ENCODE data around the gene RHBDL3. TPM values are rescaled to one million over a fixed set of nuclear protein-coding genes. Genes with fewer than 3 reads are reported as not detected.
"Not testable (repeated sequence)": the region's sequence is repeated elsewhere in the genome, so short reads cannot be mapped to it uniquely, and the experiment has no call there.

Gene RHBDL3
- total RNA-seq, 2 donors from 2014 or later = 0.33 to 0.40 TPM

GRCh38 chr17:32259586-32259985 lies 6.0 kb upstream of the RHBDL3 start:
- H3K36me3 Mint-ChIP-seq = no peaks in the 10 kb centered on the region
- H3K27me3 Mint-ChIP-seq = peaks cover 25 to 27% of the 10 kb centered on the region in 2 donors
- no peak for ATAC-seq
- H3K4me3 Mint-ChIP-seq = no peak overlapping the region
- peaks cover 0 to 3% of the 10 kb centered on the region in 2 donors for H3K4me1 Mint-ChIP-seq (ENCODE audit: low read depth in 2 of 2)
- DNase-seq (ENCODE audit: low spot score) = no peak
- H3K27ac Mint-ChIP-seq = no peak overlapping the region
- no peaks in the 10 kb centered on the region for H3K9me3 Mint-ChIP-seq

GRCh38 chr17:32261417-32261736 lies 4.3 kb upstream of the RHBDL3 start:
- H3K27me3 Mint-ChIP-seq = peaks cover 27 to 32% of the 10 kb centered on the region in 2 donors
- no peaks in the 10 kb centered on the region for H3K9me3 Mint-ChIP-seq
- peaks cover 0 to 8% of the 10 kb centered on the region in 2 donors for H3K4me1 Mint-ChIP-seq (ENCODE audit: low read depth in 2 of 2)
- DNase-seq (ENCODE audit: low spot score) (no peak), ATAC-seq (no peak)
- no peak overlapping the region for H3K4me3 Mint-ChIP-seq
- no peaks in the 10 kb centered on the region for H3K36me3 Mint-ChIP-seq
- no peak overlapping the region for H3K27ac Mint-ChIP-seq

- no peak overlapping the region for H3K27ac Mint-ChIP-seq
- H3K36me3 Mint-ChIP-seq = no peaks in the 10 kb centered on the region
- peaks cover 29 to 34% of the 10 kb centered on the region in 2 donors for H3K27me3 Mint-ChIP-seq
- peaks cover 4 to 10% of the 10 kb centered on the region in 2 donors for H3K4me1 Mint-ChIP-seq (ENCODE audit: low read depth in 2 of 2)
- ATAC-seq (no peak), DNase-seq (ENCODE audit: low spot score) (no peak)
- H3K9me3 Mint-ChIP-seq = no peaks in the 10 kb centered on the region
- H3K4me3 Mint-ChIP-seq = no peak overlapping the region
Observed at GRCh38 chr17:32261936-32262510, 3.6 kb upstream of the RHBDL3 start.

GRCh38 chr17:32263515-32263914 lies 2.1 kb upstream of the RHBDL3 start:
- H3K9me3 Mint-ChIP-seq; H3K27ac Mint-ChIP-seq; DNase-seq (ENCODE audit: low spot score); H3K4me3 Mint-ChIP-seq; ATAC-seq; H3K36me3 Mint-ChIP-seq: not testable (repeated sequence)
- Mint-ChIP-seq H3K4me1 (ENCODE audit: low read depth in 2 of 2) (peaks cover 13 to 18% of the 10 kb centered on the region in 2 donors), H3K27me3 (peaks cover 42 to 49% of the 10 kb centered on the region in 2 donors)

- Mint-ChIP-seq H3K36me3 (no peaks in the 10 kb centered on the region), H3K4me3 (peak overlapping the region; percentile 72), H3K4me1 (ENCODE audit: low read depth in 2 of 2) (peaks cover 13 to 18% of the 10 kb centered on the region in 2 donors), H3K9me3 (no peaks in the 10 kb centered on the region), H3K27ac (no peak overlapping the region), H3K27me3 (peaks cover 45 to 57% of the 10 kb centered on the region in 2 donors)
- no peak for DNase-seq (ENCODE audit: low spot score)
- ATAC-seq = no peak
Observed at GRCh38 chr17:32264140-32264799, 1.4 kb upstream of the RHBDL3 start.

- peaks cover 13 to 18% of the 10 kb centered on the region in 2 donors for H3K4me1 Mint-ChIP-seq (ENCODE audit: low read depth in 2 of 2)
Observed at GRCh38 chr17:32264823-32265191, 825 bp upstream of the RHBDL3 start.

GRCh38 chr17:32266051-32266388 lies 388 bp downstream of the RHBDL3 start:
- peaks cover 43 to 63% of the 10 kb centered on the region in 2 donors for H3K27me3 Mint-ChIP-seq
- DNase-seq (ENCODE audit: low spot score) (no peak), ATAC-seq (no peak)
- H3K4me3 Mint-ChIP-seq = no peak overlapping the region
- H3K27ac Mint-ChIP-seq = no peak overlapping the region
- peaks cover 13 to 18% of the 10 kb centered on the region in 2 donors for H3K4me1 Mint-ChIP-seq (ENCODE audit: low read depth in 2 of 2)
- no peaks in the 10 kb centered on the region for H3K36me3 Mint-ChIP-seq
- H3K9me3 Mint-ChIP-seq = no peaks in the 10 kb centered on the region

More at GRCh38 chr17:32264823-32265191, 825 bp upstream of the RHBDL3 start:
- DNase-seq (ENCODE audit: low spot score) (no peak), ATAC-seq (no peak)
- Mint-ChIP-seq H3K36me3 (no peaks in the 10 kb centered on the region), H3K4me3 (peak overlapping the region; percentile 72), H3K27ac (no peak overlapping the region), H3K27me3 (peaks cover 49 to 59% of the 10 kb centered on the region in 2 donors), H3K9me3 (no peaks in the 10 kb centered on the region)

- peaks cover 13 to 18% of the 10 kb centered on the region in 2 donors for H3K4me1 Mint-ChIP-seq (ENCODE audit: low read depth in 2 of 2)
- H3K9me3 Mint-ChIP-seq = no peaks in the 10 kb centered on the region
- ATAC-seq (peak; percentile 17 to 42), DNase-seq (ENCODE audit: low spot score) (no peak)
- H3K27me3 Mint-ChIP-seq = peaks cover 43 to 70% of the 10 kb centered on the region in 2 donors
- H3K4me3 Mint-ChIP-seq = peak overlapping the region; percentile 79
- no peak overlapping the region for H3K27ac Mint-ChIP-seq
- H3K36me3 Mint-ChIP-seq = no peaks in the 10 kb centered on the region
Observed at GRCh38 chr17:32266389-32267301, 1.0 kb downstream of the RHBDL3 start.

GRCh38 chr17:32267690-32268205 lies 2.1 kb downstream of the RHBDL3 start:
- Mint-ChIP-seq H3K27ac (no peak overlapping the region), H3K4me1 (ENCODE audit: low read depth in 2 of 2) (peaks cover 13 to 18% of the 10 kb centered on the region in 2 donors), H3K36me3 (no peaks in the 10 kb centered on the region), H3K9me3 (no peaks in the 10 kb centered on the region), H3K27me3 (peaks cover 39 to 60% of the 10 kb centered on the region in 2 donors), H3K4me3 (peak overlapping the region; percentile 79)
- ATAC-seq = no peak
- no peak for DNase-seq (ENCODE audit: low spot score)

GRCh38 chr17:32268734-32269288 lies 3.2 kb downstream of the RHBDL3 start:
- H3K27ac Mint-ChIP-seq = no peak overlapping the region
- H3K4me3 Mint-ChIP-seq = no peak overlapping the region
- ATAC-seq (no peak), DNase-seq (ENCODE audit: low spot score) (no peak)
- H3K27me3 Mint-ChIP-seq = peaks cover 36 to 59% of the 10 kb centered on the region in 2 donors
- H3K36me3 Mint-ChIP-seq = no peaks in the 10 kb centered on the region
- peaks cover 13 to 18% of the 10 kb centered on the region in 2 donors for H3K4me1 Mint-ChIP-seq (ENCODE audit: low read depth in 2 of 2)
- no peaks in the 10 kb centered on the region for H3K9me3 Mint-ChIP-seq

- no peak overlapping the region for H3K4me3 Mint-ChIP-seq
- ATAC-seq (no peak), DNase-seq (ENCODE audit: low spot score) (no peak)
- H3K36me3 Mint-ChIP-seq = no peaks in the 10 kb centered on the region
- peaks cover 13 to 17% of the 10 kb centered on the region in 2 donors for H3K4me1 Mint-ChIP-seq (ENCODE audit: low read depth in 2 of 2)
- H3K9me3 Mint-ChIP-seq = no peaks in the 10 kb centered on the region
- H3K27ac Mint-ChIP-seq = no peak overlapping the region
- peaks cover 31 to 53% of the 10 kb centered on the region in 2 donors for H3K27me3 Mint-ChIP-seq
Observed at GRCh38 chr17:32269377-32269776, 3.7 kb downstream of the RHBDL3 start.

GRCh38 chr17:32271844-32272243 lies 6.2 kb downstream of the RHBDL3 start:
- DNase-seq (ENCODE audit: low spot score) = no peak
- H3K27me3 Mint-ChIP-seq = peaks cover 27 to 46% of the 10 kb centered on the region in 2 donors

GRCh38 chr17:32274101-32274500 lies 8.5 kb downstream of the RHBDL3 start:
- ATAC-seq = no peak
- Mint-ChIP-seq H3K4me1 (ENCODE audit: low read depth in 2 of 2) (no peaks in the 10 kb centered on the region), H3K4me3 (no peak overlapping the region), H3K9me3 (no peaks in the 10 kb centered on the region), H3K27me3 (peaks cover 7 to 24% of the 10 kb centered on the region in 2 donors), H3K36me3 (no peaks in the 10 kb centered on the region), H3K27ac (no peak overlapping the region)
- no peak for DNase-seq (ENCODE audit: low spot score)

More at GRCh38 chr17:32271844-32272243, 6.2 kb downstream of the RHBDL3 start:
- Mint-ChIP-seq H3K36me3 (no peaks in the 10 kb centered on the region), H3K4me3 (no peak overlapping the region), H3K27ac (no peak overlapping the region), H3K9me3 (no peaks in the 10 kb centered on the region), H3K4me1 (ENCODE audit: low read depth in 2 of 2) (peaks cover 9 to 12% of the 10 kb centered on the region in 2 donors)
- ATAC-seq = no peak
